ENCODE data around the gene IFIH1.

DNA sequence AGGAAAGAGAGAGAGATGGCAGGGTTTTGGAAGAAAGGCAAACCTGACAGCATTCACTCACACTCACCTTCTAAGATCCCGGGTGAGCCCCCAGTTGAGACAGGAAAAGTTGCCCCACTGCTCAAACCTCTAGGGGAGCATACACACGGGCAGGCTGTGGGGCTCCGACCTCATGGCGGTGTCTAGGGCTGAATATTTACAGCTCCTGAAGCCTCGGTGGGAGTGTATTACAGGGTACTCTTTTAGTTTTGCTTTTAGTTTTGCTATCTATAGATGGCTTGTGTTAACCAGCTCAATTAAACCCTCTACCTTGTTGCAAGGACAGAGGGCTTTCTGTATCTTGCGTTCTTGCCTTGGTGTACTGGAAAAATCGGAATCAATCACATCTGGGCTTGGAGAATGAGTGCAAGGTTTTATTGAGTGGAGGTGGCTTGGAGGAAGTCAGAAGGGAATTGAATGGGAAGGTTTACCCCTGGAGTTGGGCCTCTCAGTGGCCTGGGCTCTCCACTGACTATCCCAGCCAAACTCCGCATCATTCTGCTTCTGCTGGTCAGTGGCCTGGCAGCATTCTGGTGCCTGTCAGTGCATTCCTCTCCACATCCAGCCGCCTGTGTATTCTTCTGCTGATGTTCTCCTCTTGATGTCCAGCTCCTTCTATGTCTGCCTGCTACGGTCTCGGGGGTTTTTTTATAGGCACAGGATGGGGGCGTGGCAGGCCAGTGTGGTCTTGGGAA is 10.1 kb upstream of the IFIH1 start:
- TF ChIP-seq CTCF (IDR thresholded peaks at IDR 0.05 in 8 of 11, conservative IDR thresholded peaks at IDR 0.05 in 3 of 11) (no peak), POLR2A (IDR thresholded peaks at IDR 0.05) (no peak), POLR2AphosphoS5 (IDR thresholded peaks at IDR 0.05) (no peak)
